Measurements from ENCODE around the gene PSMD6. TPM values are rescaled to one million over a fixed set of nuclear protein-coding genes. Genes with fewer than 3 reads are reported as not detected.

PSMD6 gene
- total and polyA plus RNA-seq, 9 of the 15 experiments (the other 6 are each of a cell fraction or from before 2014, with no cell fraction given) = 78.2 to 133 (median 113) TPM

DNA sequence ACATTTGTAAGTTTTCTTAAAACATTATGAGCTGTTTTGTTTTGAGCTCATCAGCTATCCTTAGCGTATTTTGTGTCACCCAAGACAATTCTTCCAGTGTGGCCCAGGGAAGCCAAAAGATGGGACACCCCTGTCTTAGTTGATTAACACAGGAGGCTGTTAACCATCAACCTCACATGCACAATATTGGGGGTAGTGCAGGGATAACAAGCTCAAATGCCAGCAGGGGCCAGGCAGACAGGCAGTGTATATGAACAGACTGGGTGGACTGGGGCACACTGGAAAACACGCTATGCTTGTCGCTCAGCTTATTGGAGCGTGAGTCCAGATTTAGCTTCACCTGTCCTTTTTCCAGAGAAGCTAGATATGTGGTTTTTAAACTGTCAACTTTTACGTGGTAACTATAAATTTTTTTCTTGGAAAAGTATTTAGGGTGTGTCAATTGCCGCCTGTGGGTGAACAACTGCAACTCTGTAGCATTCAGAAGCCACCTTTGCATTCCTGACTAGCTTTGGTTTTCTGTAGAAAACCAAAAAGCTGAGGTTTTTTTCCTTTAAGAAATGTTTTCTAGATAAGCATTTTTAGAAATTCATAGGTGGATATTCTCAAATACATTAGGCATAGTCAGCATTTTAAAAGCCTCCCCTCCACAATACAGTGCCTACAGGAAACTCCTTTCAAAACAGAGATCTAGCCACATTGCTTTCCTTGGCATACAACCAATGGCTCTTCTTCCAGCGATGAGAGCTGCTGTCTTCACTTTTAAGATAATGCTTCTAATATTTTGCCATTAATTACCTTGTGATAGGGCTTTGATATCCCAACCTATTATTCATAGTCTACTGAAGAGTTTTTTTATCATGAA, 14.6 kb downstream of the PSMD6 start:
- Histone ChIP-seq H3K4me2 (ENCODE audit: insufficient read depth, low read length) (no peak overlapping the region), H3K36me3 (ENCODE audit: control insufficient read depth, insufficient read depth, low read length) (peaks cover 97% of the 10 kb centered on the region), H3K9me3 (replicated peaks; ENCODE audit: control insufficient read depth, insufficient read depth, low read depth, low read length) (no peaks in the 10 kb centered on the region), H2AFZ (ENCODE audit: low read depth, low read length) (no peak overlapping the region), H3K27ac (ENCODE audit: extremely low read depth, low read depth, low read length) (no peak overlapping the region), H3K9me1 (ENCODE audit: control insufficient read depth, insufficient read depth, low read length) (no peaks in the 10 kb centered on the region), H3K27me3 (ENCODE audit: control insufficient read depth in 2 of 2, insufficient read depth in 2 of 2, low read length in 2 of 2) (no peaks in the 10 kb centered on the region), H3K4me1 (replicated peaks in 1 of 2; ENCODE audit: control insufficient read depth in 2 of 2, insufficient read depth in 2 of 2, low read length in 2 of 2) (peaks cover 0 to 3% of the 10 kb centered on the region in 2 experiments; a peak in 2 of 5 replicates), H3K79me2 (ENCODE audit: control insufficient read depth, insufficient read depth, low read length) (peaks cover 19% of the 10 kb centered on the region), H4K20me1 (replicated peaks; ENCODE audit: control insufficient read depth, insufficient read depth, low read length) (no peaks in the 10 kb centered on the region), H3K9ac (ENCODE audit: insufficient read depth in 1 of 2, low read depth in 2 of 2, low read length in 2 of 2) (no peak overlapping the region), H3K4me3 (no peak overlapping the region)
- in situ Hi-C loops (cut with MboI) (no loop called here), intact Hi-C loops (cut with micrococcal nuclease) (no loop called here)
- peak; percentile 23; the same call in 1 of the 3 replicates for ATAC-seq
- TF ChIP-seq MAFG (tag; conservative IDR thresholded peaks at IDR 0.05) (0 out of 2 replicates have a peak, but pooled peaks have one; percentile 41), MAFF (IDR thresholded peaks at IDR 0.05; ENCODE audit: low read length) (peak; percentile 59; the same call in 1 of the 2 replicates), C11orf30 (IDR thresholded peaks at IDR 0.05; ENCODE audit: low read depth) (peak; percentile 58; the same call in 1 of the 2 replicates), YY1 (IDR thresholded peaks at IDR 0.05; ENCODE audit: borderline replicate concordance in 1 of 3, control insufficient read depth in 1 of 3, extremely low read depth in 1 of 3, insufficient read depth in 3 of 3, insufficient read length in 1 of 3, insufficient replicate concordance in 2 of 3, low read depth in 1 of 3, low read length in 2 of 3) (no peak), PATZ1 (CRISPR knock-in tag; IDR thresholded peaks at IDR 0.05; ENCODE audit: borderline replicate concordance) (no peak), MAFK (IDR thresholded peaks at IDR 0.05; ENCODE audit: low read length) (peak; percentile 41; the same call in 1 of the 2 replicates), ZNF316 (IDR thresholded peaks at IDR 0.05) (peak; percentile 80)
- TF ChIP-seq, protein P1, sequence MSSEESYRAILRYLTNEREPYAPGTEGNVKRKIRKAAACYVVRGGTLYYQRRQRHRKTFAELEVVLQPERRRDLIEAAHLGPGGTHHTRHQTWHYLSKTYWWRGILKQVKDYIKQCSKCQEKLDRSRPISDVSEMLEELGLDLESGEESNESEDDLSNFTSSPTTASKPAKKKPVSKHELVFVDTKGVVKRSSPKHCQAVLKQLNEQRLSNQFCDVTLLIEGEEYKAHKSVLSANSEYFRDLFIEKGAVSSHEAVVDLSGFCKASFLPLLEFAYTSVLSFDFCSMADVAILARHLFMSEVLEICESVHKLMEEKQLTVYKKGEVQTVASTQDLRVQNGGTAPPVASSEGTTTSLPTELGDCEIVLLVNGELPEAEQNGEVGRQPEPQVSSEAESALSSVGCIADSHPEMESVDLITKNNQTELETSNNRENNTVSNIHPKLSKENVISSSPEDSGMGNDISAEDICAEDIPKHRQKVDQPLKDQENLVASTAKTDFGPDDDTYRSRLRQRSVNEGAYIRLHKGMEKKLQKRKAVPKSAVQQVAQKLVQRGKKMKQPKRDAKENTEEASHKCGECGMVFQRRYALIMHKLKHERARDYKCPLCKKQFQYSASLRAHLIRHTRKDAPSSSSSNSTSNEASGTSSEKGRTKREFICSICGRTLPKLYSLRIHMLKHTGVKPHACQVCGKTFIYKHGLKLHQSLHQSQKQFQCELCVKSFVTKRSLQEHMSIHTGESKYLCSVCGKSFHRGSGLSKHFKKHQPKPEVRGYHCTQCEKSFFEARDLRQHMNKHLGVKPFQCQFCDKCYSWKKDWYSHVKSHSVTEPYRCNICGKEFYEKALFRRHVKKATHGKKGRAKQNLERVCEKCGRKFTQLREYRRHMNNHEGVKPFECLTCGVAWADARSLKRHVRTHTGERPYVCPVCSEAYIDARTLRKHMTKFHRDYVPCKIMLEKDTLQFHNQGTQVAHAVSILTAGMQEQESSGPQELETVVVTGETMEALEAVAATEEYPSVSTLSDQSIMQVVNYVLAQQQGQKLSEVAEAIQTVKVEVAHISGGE (CRISPR knock-in tag; IDR thresholded peaks at IDR 0.05) = peak in 1 of 3 experiments; percentile 88; a peak in 2 of 6 replicates
- FAIRE-seq = no peak
- DNase-seq (ENCODE audit: extremely low read depth in 1 of 4, low spot score in 3 of 4) = no peak
- no TSS peak for BruUV-seq (replicated peaks)
- 34% methylated on average over 4 of the region's 7 CpGs for whole genome bisulfite sequencing (ENCODE audit: insufficient coverage, low coverage, missing lambda C conversion rate)
- ChIA-PET CTCF (ENCODE audit: low intra/inter-chr PET ratio) (no interaction called here), POLR2A (interaction anchor here (0.8 to 2.1 kb wide), 3 partner anchors 9 to 13 kb away, joined by 5 to 10 read pairs (median 6); no protein-coding TSS in a partner anchor)

All from K562 (cell line).